ENCODE data around the gene DPH2. TPM values are rescaled to one million over a fixed set of nuclear protein-coding genes. Genes with fewer than 3 reads are reported as not detected.

DPH2 gene
- total and polyA plus RNA-seq, 9 donors: 7.2 to 27.0 (median 15.5) TPM

DNA sequence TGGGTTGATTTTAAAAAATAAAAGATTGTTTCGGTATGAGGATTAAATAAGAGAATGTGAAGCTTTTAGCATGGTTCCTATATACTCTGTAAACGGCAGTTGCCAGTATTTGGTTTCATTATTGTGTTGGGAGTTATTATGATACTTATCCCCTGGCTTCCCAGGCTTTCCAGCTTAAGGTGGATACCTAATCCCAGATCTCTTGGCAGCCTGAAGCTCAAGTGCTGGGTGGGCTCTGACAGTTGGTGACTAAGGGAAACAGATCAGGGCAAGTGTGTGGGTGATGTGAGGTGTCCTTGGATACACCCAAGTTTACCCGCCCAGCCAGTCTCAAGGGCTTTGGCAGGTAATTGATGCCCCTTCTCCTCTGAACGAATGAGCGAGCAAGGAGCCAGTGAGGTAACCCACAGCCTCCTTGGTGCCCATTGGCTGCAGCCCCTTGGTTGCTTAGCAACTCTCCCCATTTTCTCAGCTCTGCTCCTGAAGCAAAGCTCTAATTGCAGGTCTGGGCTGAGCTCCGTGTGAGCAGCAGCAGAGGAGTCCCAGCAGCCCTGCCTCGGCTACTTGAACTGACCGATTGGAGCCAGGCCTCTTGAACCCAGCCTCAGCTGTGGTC is 17.0 kb upstream of the DPH2 start:
- WGBS, 3 donors: 56 to 69% (median 59%) methylated on average over 8 of the region's 8 CpGs
- no peak overlapping the region for H3K27ac ChIP-seq
- H3K4me1 ChIP-seq (ENCODE audit: insufficient read depth): peaks cover 5% of the 10 kb centered on the region
- H3K4me3 ChIP-seq: no peak overlapping the region
- no peak for DNase-seq
- intact Hi-C loops (cut with DNase I): no loop called here
- no peak for TF ChIP-seq POLR2A (IDR thresholded peaks at IDR 0.05)
- no peak for TF ChIP-seq EP300 (IDR thresholded peaks at IDR 0.05)
- TF ChIP-seq, protein P1, sequence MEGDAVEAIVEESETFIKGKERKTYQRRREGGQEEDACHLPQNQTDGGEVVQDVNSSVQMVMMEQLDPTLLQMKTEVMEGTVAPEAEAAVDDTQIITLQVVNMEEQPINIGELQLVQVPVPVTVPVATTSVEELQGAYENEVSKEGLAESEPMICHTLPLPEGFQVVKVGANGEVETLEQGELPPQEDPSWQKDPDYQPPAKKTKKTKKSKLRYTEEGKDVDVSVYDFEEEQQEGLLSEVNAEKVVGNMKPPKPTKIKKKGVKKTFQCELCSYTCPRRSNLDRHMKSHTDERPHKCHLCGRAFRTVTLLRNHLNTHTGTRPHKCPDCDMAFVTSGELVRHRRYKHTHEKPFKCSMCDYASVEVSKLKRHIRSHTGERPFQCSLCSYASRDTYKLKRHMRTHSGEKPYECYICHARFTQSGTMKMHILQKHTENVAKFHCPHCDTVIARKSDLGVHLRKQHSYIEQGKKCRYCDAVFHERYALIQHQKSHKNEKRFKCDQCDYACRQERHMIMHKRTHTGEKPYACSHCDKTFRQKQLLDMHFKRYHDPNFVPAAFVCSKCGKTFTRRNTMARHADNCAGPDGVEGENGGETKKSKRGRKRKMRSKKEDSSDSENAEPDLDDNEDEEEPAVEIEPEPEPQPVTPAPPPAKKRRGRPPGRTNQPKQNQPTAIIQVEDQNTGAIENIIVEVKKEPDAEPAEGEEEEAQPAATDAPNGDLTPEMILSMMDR (IDR thresholded peaks at IDR 0.05): no peak
- H3K9me3 ChIP-seq: no peaks in the 10 kb centered on the region
- no peaks in the 10 kb centered on the region for H3K36me3 ChIP-seq
- no peaks in the 10 kb centered on the region for H3K27me3 ChIP-seq

GRCh38 chr1:43953361-43953760 is 16.4 kb upstream of the DPH2 start:
- Histone ChIP-seq H3K27ac (no peak overlapping the region), H3K9me3 (no peaks in the 10 kb centered on the region), H3K4me3 (no peak overlapping the region), H3K27me3 (no peaks in the 10 kb centered on the region), H3K36me3 (no peaks in the 10 kb centered on the region), H3K4me1 (ENCODE audit: insufficient read depth) (peaks cover 3% of the 10 kb centered on the region)
- DNase-seq: no peak
- intact Hi-C loops (cut with DNase I): no loop called here
- TF ChIP-seq, protein P1 (IDR thresholded peaks at IDR 0.05): no peak
- no peak for TF ChIP-seq POLR2A (IDR thresholded peaks at IDR 0.05)
- no peak for TF ChIP-seq EP300 (IDR thresholded peaks at IDR 0.05)
- WGBS, 3 donors: 52 to 65% (median 56%) methylated on average over 3 of the region's 3 CpGs

- no peaks in the 10 kb centered on the region for H3K36me3 ChIP-seq
Observed at GRCh38 chr1:43954036-43954435, 15.8 kb upstream of the DPH2 start.

GRCh38 chr1:43956234-43956633 is 13.6 kb upstream of the DPH2 start:
- TF ChIP-seq, protein P1 (IDR thresholded peaks at IDR 0.05): no peak
- no peak for TF ChIP-seq POLR2A (IDR thresholded peaks at IDR 0.05)
- H3K9me3 ChIP-seq: no peaks in the 10 kb centered on the region
- WGBS, 3 donors: 95 to 97% (median 95%) methylated on average over 8 of the region's 8 CpGs

More at GRCh38 chr1:43954036-43954435, 15.8 kb upstream of the DPH2 start:
- H3K4me3 ChIP-seq: no peak overlapping the region
- WGBS, 3 donors: 68 to 75% (median 74%) methylated on average over 5 of the region's 5 CpGs
- no peak overlapping the region for H3K27ac ChIP-seq
- H3K9me3 ChIP-seq: no peaks in the 10 kb centered on the region
- no peak for DNase-seq
- intact Hi-C loops (cut with DNase I): no loop called here
- TF ChIP-seq, protein P1 (IDR thresholded peaks at IDR 0.05): no peak
- TF ChIP-seq EP300 (IDR thresholded peaks at IDR 0.05) (no peak), POLR2A (IDR thresholded peaks at IDR 0.05) (no peak)
- no peaks in the 10 kb centered on the region for H3K27me3 ChIP-seq
- H3K4me1 ChIP-seq (ENCODE audit: insufficient read depth): no peaks in the 10 kb centered on the region

More at GRCh38 chr1:43956234-43956633, 13.6 kb upstream of the DPH2 start:
- intact Hi-C loops (cut with DNase I): no loop called here
- Histone ChIP-seq H3K27me3 (no peaks in the 10 kb centered on the region), H3K36me3 (no peaks in the 10 kb centered on the region), H3K4me3 (no peak overlapping the region), H3K27ac (no peak overlapping the region), H3K4me1 (ENCODE audit: insufficient read depth) (no peaks in the 10 kb centered on the region)
- DNase-seq: no peak
